Breast epithelium (tissue), 4 donors: ENCODE measurements around the gene CCNJL. TPM values are rescaled to one million over a fixed set of nuclear protein-coding genes. Genes with fewer than 3 reads are reported as not detected.
A peak's percentile ranks its signal among the peaks of the same experiment; 100 is the strongest.

Experiments
- DNase-seq, 2 donors: peaks; one replicate each; pipeline ENCODE4 v3.0.0-alpha.2; 2019; ENCODE audit warnings: low spot score in 2 of 2
- H3K27ac ChIP-seq, 2 donors: fragments of 200-600 bp; sonication (generic) in 1 of 2; one replicate each; pipeline ENCODE4 v1.5.1; 2016 to 2019; ENCODE audit warnings: mild to moderate bottlenecking in 1 of 2
- H3K27me3 ChIP-seq, 2 donors: fragments of 200-600 bp; sonication (generic) in 1 of 2; one replicate each; pipeline versions ENCODE4 v1.5.1 to v1.6.0; 2017 to 2019; ENCODE audit warnings: control low read depth in 1 of 2, mild to moderate bottlenecking in 1 of 2
- H3K36me3 ChIP-seq: fragments of 200-600 bp; one replicate; pipeline ENCODE4 v1.5.1; 2019
- H3K4me1 ChIP-seq, 2 donors: fragments of 200-600 bp; sonication (generic); one replicate each; pipeline ENCODE4 v1.5.1; 2016 to 2019; ENCODE audit warnings: control low read depth in 1 of 2
- H3K4me3 ChIP-seq, 3 donors: fragments of 200-600 bp; sonication (generic); 1 replicate in 2 of 3; 2 replicates in 1 of 3; pipeline ENCODE4 v1.5.1; 2016 to 2019; ENCODE audit warnings: mild to moderate bottlenecking in 3 of 3, moderate library complexity in 2 of 3
- H3K9me3 ChIP-seq, 2 donors: fragments of 200-600 bp; sonication (generic) in 1 of 2; one replicate each; pipeline ENCODE4 v1.5.1; 2016 to 2019; ENCODE audit warnings: control low read depth in 1 of 2
- CTCF ChIP-seq, 3 donors: fragments of 450-650 bp; IDR thresholded peaks; one replicate each; pipeline ENCODE4 v1.5.1; 2016 to 2017; ENCODE audit warnings: antibody characterized with exemption in 3 of 3, mild to moderate bottlenecking in 3 of 3, moderate library complexity in 3 of 3
- POLR2A ChIP-seq: fragments of 450-650 bp; IDR thresholded peaks from one replicate; pipeline ENCODE4 v1.6.1; 2016; ENCODE audit warnings: antibody characterized with exemption, mild to moderate bottlenecking, moderate library complexity
- POLR2AphosphoS5 ChIP-seq, 3 donors: sonication (generic); formaldehyde crosslinking; IDR thresholded peaks; one replicate each; pipeline ENCODE4 v1.6.1; 2017; ENCODE audit warnings: antibody characterized with exemption in 3 of 3
- intact Hi-C: fragments of 100-400 bp; cut with DNase I; formaldehyde crosslinking; loops from one replicate; pipeline ENCODE4 v1.15.1; 2023; ENCODE audit warnings: low total_unique reads
- total RNA-seq, 3 donors: library from RNA; depleted of rRNA; stranded (reverse); fragments of >200 nt; gene quantifications; one replicate each; pipeline ENCODE4 v1.1.0, GENCODE V29; 2016

Gene CCNJL
- total RNA-seq, 3 donors from 2014 or later: 0.32 to 4.2 (median 3.6) TPM

GRCh38 chr5:160353379-160353778 lies 41.0 kb upstream of the CCNJL start:
- Histone ChIP-seq H3K27ac (no peak overlapping the region), H3K4me3 (no peak overlapping the region), H3K27me3 (no peaks in the 10 kb centered on the region), H3K4me1 (no peaks in the 10 kb centered on the region), H3K9me3 (no peaks in the 10 kb centered on the region), H3K36me3 (no peaks in the 10 kb centered on the region)
- intact Hi-C loops: no loop called here
- TF ChIP-seq CTCF (IDR thresholded peaks at IDR 0.05) (no peak), POLR2AphosphoS5 (IDR thresholded peaks at IDR 0.05) (no peak), POLR2A (no peak)
- no peak for DNase-seq

- Histone ChIP-seq H3K27me3 (no peaks in the 10 kb centered on the region), H3K9me3 (no peaks in the 10 kb centered on the region), H3K4me3 (no peak overlapping the region), H3K4me1 (no peaks in the 10 kb centered on the region), H3K36me3 (no peaks in the 10 kb centered on the region), H3K27ac (no peak overlapping the region)
- DNase-seq: no peak
- intact Hi-C loops: no loop called here
- TF ChIP-seq POLR2AphosphoS5 (IDR thresholded peaks at IDR 0.05): no peak
- TF ChIP-seq CTCF (IDR thresholded peaks at IDR 0.05): no peak
- no peak for TF ChIP-seq POLR2A
Observed at GRCh38 chr5:160352308-160352707, 39.9 kb upstream of the CCNJL start.

GRCh38 chr5:160349935-160350303 lies 37.6 kb upstream of the CCNJL start:
- TF ChIP-seq POLR2A (no peak), POLR2AphosphoS5 (IDR thresholded peaks at IDR 0.05) (no peak), CTCF (IDR thresholded peaks at IDR 0.05) (no peak)
- Histone ChIP-seq H3K4me3 (no peak overlapping the region), H3K27ac (no peak overlapping the region), H3K4me1 (no peaks in the 10 kb centered on the region), H3K9me3 (no peaks in the 10 kb centered on the region), H3K27me3 (no peaks in the 10 kb centered on the region), H3K36me3 (no peaks in the 10 kb centered on the region)
- intact Hi-C loops: loop anchor here (2.0 to 10.0 kb wide), 2 partner anchors 151 to 325 kb away; no protein-coding TSS in a partner anchor
- DNase-seq: no peak

- intact Hi-C loops: loop anchor here (2.0 to 10.0 kb wide), 2 partner anchors 151 to 325 kb away; no protein-coding TSS in a partner anchor
- no peaks in the 10 kb centered on the region for H3K36me3 ChIP-seq
- H3K27me3 ChIP-seq: no peaks in the 10 kb centered on the region
- H3K27ac ChIP-seq: no peak overlapping the region
- no peaks in the 10 kb centered on the region for H3K9me3 ChIP-seq
- peak in 1 of 2 donors; percentile 26 for DNase-seq
- H3K4me3 ChIP-seq: no peak overlapping the region
- no peaks in the 10 kb centered on the region for H3K4me1 ChIP-seq
- TF ChIP-seq POLR2A: no peak
- no peak for TF ChIP-seq POLR2AphosphoS5 (IDR thresholded peaks at IDR 0.05)
- no peak for TF ChIP-seq CTCF (IDR thresholded peaks at IDR 0.05)
Observed at GRCh38 chr5:160349249-160349934, 37.0 kb upstream of the CCNJL start.

GRCh38 chr5:160348080-160348479 lies 35.7 kb upstream of the CCNJL start:
- Histone ChIP-seq H3K27me3 (no peaks in the 10 kb centered on the region), H3K36me3 (no peaks in the 10 kb centered on the region), H3K9me3 (no peaks in the 10 kb centered on the region), H3K4me1 (no peaks in the 10 kb centered on the region), H3K4me3 (no peak overlapping the region), H3K27ac (no peak overlapping the region)
- intact Hi-C loops: loop anchor here (2.0 to 10.0 kb wide), 2 partner anchors 149 to 323 kb away; no protein-coding TSS in a partner anchor
- TF ChIP-seq POLR2AphosphoS5 (IDR thresholded peaks at IDR 0.05): no peak
- no peak for TF ChIP-seq CTCF (IDR thresholded peaks at IDR 0.05)
- TF ChIP-seq POLR2A: no peak
- DNase-seq: no peak
